HepG2 (cell line): ENCODE results near the gene VWA1. TPM values are rescaled to one million over a fixed set of nuclear protein-coding genes. Genes with fewer than 3 reads are reported as not detected.
A peak's percentile ranks its signal among the peaks of the same experiment; 100 is the strongest.

ENCODE experiments used
- CTCF ChIP-seq: sonication (generic); formaldehyde crosslinking; IDR thresholded peaks from 2 replicates; pipeline ENCODE4 v1.5.0; 2020; ENCODE audit warnings: mild to moderate bottlenecking, missing genetic modification reagents, moderate library complexity
- HMGXB4 ChIP-seq, 2 experiments: sonication (generic) in 1 of 2; formaldehyde crosslinking in 1 of 2; IDR thresholded peaks; 2 replicates each; pipeline versions ENCODE4 v1.4.0 to v1.6.1; 2018 to 2020; ENCODE audit warnings: missing genetic modification reagents in 2 of 2, borderline replicate concordance in 1 of 2, low read depth in 1 of 2, mild to moderate bottlenecking in 1 of 2, missing biosample characterization in 1 of 2
- HOXA9 ChIP-seq: sonication (generic); formaldehyde crosslinking; IDR thresholded peaks from 2 replicates; pipeline ENCODE4 v1.8.1; 2022; ENCODE audit warnings: missing genetic modification reagents, mild to moderate bottlenecking, moderate library complexity, borderline replicate concordance
- MAFK ChIP-seq, 2 experiments: IDR thresholded peaks in 1 of 2; conservative IDR thresholded peaks in 1 of 2; 2 replicates each; pipeline ENCODE4 v1.6.1; 2011; ENCODE audit warnings: improper control_type of control experiment in 2 of 2, low read length in 2 of 2
- NCOA1 ChIP-seq: sonication (generic); formaldehyde crosslinking; IDR thresholded peaks from 2 replicates; pipeline ENCODE4 v1.9.0; 2021; ENCODE audit warnings: missing genetic modification reagents
- RBAK ChIP-seq: sonication (generic); formaldehyde crosslinking; IDR thresholded peaks from 2 replicates; pipeline ENCODE4 v1.5.1; 2020; ENCODE audit warnings: mild to moderate bottlenecking, missing genetic modification reagents
- ZBTB10 ChIP-seq: sonication (generic); formaldehyde crosslinking; IDR thresholded peaks from 2 replicates; pipeline ENCODE4 v1.4.0; 2020; ENCODE audit warnings: missing genetic modification reagents, borderline replicate concordance
- ZNF263 ChIP-seq: sonication (generic); formaldehyde crosslinking; IDR thresholded peaks from 2 replicates; pipeline ENCODE4 v1.4.0; 2020; ENCODE audit warnings: missing genetic modification reagents
- ZNF331 ChIP-seq: sonication (generic); formaldehyde crosslinking; IDR thresholded peaks from 2 replicates; pipeline ENCODE4 v1.4.0; 2020; ENCODE audit warnings: missing genetic modification reagents
- ZNF597 ChIP-seq: sonication (generic); formaldehyde crosslinking; IDR thresholded peaks from 2 replicates; pipeline ENCODE4 v1.5.0; 2020; ENCODE audit warnings: missing genetic modification reagents
- ZNF749 ChIP-seq: sonication (generic); formaldehyde crosslinking; IDR thresholded peaks from 2 replicates; pipeline ENCODE4 v1.8.0; 2022; ENCODE audit warnings: mild to moderate bottlenecking, missing genetic modification reagents, moderate library complexity, borderline replicate concordance
- polyA plus RNA-seq, 8 experiments: library from polyadenylated mRNA; depleted of rRNA in 3 of 8; stranded (reverse) in 7 of 8; unstranded in 1 of 8; fragments of >200 nt; fragmentation: Illumina TruSeq in 4 of 8; extraction: Trizol in 4 of 8; gene quantifications; 2 replicates each; pipeline versions ENCODE4 v1.2.1 to v1.2.3, GENCODE V29; 2011 to 2016; ENCODE audit warnings: low read depth in 4 of 8, missing spikeins in 1 of 8, mixed read lengths in 1 of 8; ENCODE audit not compliant: insufficient read depth in 1 of 8
- total RNA-seq, 5 experiments: library from RNA; depleted of rRNA; stranded (reverse); fragments of >200 nt; fragmentation: Illumina TruSeq; extraction: Trizol; gene quantifications; 2 replicates each; pipeline ENCODE4 v1.2.3, GENCODE V29; 2016; ENCODE audit warnings: low read depth in 1 of 5

VWA1 gene
- total and polyA plus RNA-seq, 2 of the 13 experiments (the other 11 are each of a cell fraction or from before 2014, with no cell fraction given), result 40.9 to 57.5 TPM

GRCh38 chr1:1471389-1472052 lies 36.0 kb downstream of the VWA1 start, which contains the start of gene ATAD3B (continued):
- TF ChIP-seq CTCF (CRISPR knock-in tag) (peak; percentile 27; the same call in 1 of the 2 replicates), NCOA1 (CRISPR knock-in tag) (no peak), ZNF263 (CRISPR knock-in tag) (0 out of 2 replicates have a peak, but pooled peaks have one; percentile 42), ZNF331 (CRISPR knock-in tag) (peak; percentile 49), MAFK (conservative IDR thresholded peaks at IDR 0.05 in 1 of 2, IDR thresholded peaks at IDR 0.05 in 1 of 2; ENCODE audit: low read length in 2 of 2) (no peak), HOXA9 (0 out of 2 replicates have a peak, but pooled peaks have one; percentile 30), ZNF597 (CRISPR knock-in tag) (no peak), ZNF749 (0 out of 2 replicates have a peak, but pooled peaks have one; percentile 48), ZBTB10 (CRISPR knock-in tag) (no peak), HMGXB4 (CRISPR knock-in tag; IDR thresholded peaks at IDR 0.05; ENCODE audit: borderline replicate concordance in 1 of 2, low read depth in 1 of 2) (peak; percentile 37 to 67; a peak in 3 of 4 replicates), RBAK (no peak)
